Mammary epithelial cell (primary cell): ENCODE results near the gene RBM46.

Source experiments
- EZH2 ChIP-seq: IDR thresholded peaks from 2 replicates; pipeline ENCODE4 v1.6.1; 2012; ENCODE audit warnings: low read length, inconsistent platforms, borderline replicate concordance
- TF ChIP-seq, protein P1 (sequence below), 2 donors: IDR thresholded peaks in 1 of 2; conservative IDR thresholded peaks in 1 of 2; 2 replicates each; pipeline ENCODE4 v1.5.1; 2011 to 2012; ENCODE audit warnings: inconsistent platforms in 2 of 2, low read length in 2 of 2, mild to moderate bottlenecking in 2 of 2, control low read depth in 1 of 2, low read depth in 1 of 2; ENCODE audit not compliant: insufficient read depth in 1 of 2; ENCODE audit errors: extremely low read depth in 1 of 2

DNA sequence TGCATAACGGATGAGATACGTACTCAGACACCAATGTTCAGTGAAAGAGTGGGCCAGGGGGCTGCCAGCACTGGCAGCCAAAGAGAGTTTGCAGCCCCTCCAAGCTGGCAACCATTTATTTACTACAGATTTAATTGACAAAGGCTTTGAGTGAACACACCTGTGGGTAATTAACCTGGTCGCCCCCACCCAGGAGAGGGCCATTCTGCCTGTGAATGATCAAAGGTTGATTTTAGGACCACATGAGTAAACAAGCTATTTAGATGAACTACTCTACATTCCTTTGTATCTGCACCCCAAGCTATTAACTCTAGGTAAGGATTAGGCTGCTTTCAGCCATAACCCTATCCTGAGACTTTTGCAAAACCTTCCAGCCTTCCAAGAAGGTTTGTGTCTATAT is 55.0 kb downstream of the RBM46 start:
- TF ChIP-seq, protein P1, sequence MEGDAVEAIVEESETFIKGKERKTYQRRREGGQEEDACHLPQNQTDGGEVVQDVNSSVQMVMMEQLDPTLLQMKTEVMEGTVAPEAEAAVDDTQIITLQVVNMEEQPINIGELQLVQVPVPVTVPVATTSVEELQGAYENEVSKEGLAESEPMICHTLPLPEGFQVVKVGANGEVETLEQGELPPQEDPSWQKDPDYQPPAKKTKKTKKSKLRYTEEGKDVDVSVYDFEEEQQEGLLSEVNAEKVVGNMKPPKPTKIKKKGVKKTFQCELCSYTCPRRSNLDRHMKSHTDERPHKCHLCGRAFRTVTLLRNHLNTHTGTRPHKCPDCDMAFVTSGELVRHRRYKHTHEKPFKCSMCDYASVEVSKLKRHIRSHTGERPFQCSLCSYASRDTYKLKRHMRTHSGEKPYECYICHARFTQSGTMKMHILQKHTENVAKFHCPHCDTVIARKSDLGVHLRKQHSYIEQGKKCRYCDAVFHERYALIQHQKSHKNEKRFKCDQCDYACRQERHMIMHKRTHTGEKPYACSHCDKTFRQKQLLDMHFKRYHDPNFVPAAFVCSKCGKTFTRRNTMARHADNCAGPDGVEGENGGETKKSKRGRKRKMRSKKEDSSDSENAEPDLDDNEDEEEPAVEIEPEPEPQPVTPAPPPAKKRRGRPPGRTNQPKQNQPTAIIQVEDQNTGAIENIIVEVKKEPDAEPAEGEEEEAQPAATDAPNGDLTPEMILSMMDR (conservative IDR thresholded peaks at IDR 0.05 in 1 of 2, IDR thresholded peaks at IDR 0.05 in 1 of 2; ENCODE audit: extremely low read depth in 1 of 2, insufficient read depth in 1 of 2, low read depth in 1 of 2, low read length in 2 of 2): no peak
- no peak for TF ChIP-seq EZH2
